ENCODE data around the gene ZNF835.

DNA sequence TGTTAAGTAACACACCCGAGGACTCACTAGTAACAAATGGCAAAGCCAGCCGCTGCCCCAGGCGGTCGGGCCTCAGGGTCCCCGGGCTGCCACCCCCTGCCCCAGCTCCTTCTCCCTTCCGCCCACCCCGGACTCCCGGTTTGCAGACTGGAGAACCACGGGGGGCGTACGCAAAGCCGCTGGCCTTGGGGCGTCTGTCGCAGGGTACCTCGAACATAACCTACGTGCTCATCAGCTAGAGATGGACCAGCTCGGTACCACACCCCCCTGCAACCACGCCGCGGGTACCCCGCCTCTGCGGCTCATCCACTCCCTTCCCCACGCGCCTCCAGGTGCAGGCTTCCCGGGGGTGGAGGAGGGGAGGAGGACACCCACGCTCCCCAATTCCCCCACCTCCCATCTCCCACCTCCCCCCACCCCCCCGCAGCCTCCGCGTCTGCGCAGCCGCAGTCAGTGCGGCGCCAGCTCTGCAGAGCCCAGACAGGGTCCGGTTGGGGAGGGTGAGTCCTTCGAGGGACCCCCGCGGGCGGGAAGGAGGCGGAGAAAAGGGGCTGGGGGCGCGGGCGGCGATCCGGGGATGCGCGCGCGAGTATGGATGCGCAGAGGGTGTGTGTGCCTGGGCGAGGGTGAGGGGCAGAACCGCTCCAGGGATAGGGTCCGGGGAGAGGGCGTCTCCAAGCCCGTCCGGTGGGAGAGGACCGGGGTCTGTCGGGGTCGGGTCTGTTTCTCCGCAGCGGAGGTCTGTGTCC lies 28.7 kb downstream of the ZNF835 start, which contains the start of gene SMIM17:
- TF ChIP-seq POLR2A (IDR thresholded peaks at IDR 0.05), result no peak
- TF ChIP-seq, protein P1, sequence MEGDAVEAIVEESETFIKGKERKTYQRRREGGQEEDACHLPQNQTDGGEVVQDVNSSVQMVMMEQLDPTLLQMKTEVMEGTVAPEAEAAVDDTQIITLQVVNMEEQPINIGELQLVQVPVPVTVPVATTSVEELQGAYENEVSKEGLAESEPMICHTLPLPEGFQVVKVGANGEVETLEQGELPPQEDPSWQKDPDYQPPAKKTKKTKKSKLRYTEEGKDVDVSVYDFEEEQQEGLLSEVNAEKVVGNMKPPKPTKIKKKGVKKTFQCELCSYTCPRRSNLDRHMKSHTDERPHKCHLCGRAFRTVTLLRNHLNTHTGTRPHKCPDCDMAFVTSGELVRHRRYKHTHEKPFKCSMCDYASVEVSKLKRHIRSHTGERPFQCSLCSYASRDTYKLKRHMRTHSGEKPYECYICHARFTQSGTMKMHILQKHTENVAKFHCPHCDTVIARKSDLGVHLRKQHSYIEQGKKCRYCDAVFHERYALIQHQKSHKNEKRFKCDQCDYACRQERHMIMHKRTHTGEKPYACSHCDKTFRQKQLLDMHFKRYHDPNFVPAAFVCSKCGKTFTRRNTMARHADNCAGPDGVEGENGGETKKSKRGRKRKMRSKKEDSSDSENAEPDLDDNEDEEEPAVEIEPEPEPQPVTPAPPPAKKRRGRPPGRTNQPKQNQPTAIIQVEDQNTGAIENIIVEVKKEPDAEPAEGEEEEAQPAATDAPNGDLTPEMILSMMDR (IDR thresholded peaks at IDR 0.05), result no peak

All from esophagus squamous epithelium (tissue), 4 donors.